Measurements from ENCODE around the gene ALKBH3. TPM values are rescaled to one million over a fixed set of nuclear protein-coding genes. Genes with fewer than 3 reads are reported as not detected.

Gene ALKBH3
- total and polyA plus RNA-seq, 2 donors (not counting 3 experiments of a cell fraction or from before 2014, with no cell fraction given), result 28.0 to 34.7 TPM

DNA sequence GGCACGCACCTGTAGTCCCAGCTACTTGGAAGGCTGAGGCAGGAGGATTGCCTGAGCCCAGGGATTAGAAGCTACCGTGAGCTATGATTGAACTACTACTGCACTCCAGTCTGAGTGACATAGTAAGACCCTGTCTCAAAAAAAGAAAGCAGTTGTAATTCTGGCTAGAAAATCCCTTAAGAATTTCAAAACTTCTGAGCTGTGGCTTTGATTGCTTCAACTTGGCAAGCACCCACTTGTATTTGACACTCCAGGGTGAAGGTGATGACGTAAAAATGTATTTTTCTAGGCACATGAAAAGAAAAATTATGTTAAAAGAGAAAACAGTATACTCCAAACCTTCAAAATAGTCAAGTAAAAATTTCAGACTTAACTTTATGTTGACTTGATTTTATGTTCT, 23.6 kb upstream of the ALKBH3 start:
- no peak for DNase-seq (ENCODE audit: low read depth, low spot score)
- H3K79me2 ChIP-seq (ENCODE audit: control insufficient read depth, insufficient read depth, low read length), result no peaks in the 10 kb centered on the region
- dilution Hi-C loops (cut with MboI; ENCODE audit: extremely low pct_ligation_motif_present, low sequenced_read_pairs), result no loop called here
- H3K27me3 ChIP-seq (ENCODE audit: control insufficient read depth in 2 of 2, insufficient read depth in 2 of 2, low read length in 2 of 2), result no peaks in the 10 kb centered on the region
- BruUV-seq (replicated peaks), result no TSS peak
- ChIA-PET CTCF (no interaction called here), POLR2A (no interaction called here)
- no peak overlapping the region for H3K27ac ChIP-seq (ENCODE audit: insufficient read depth, low read depth, low read length)
- FAIRE-seq, result no peak
- H3K9me3 ChIP-seq (replicated peaks; ENCODE audit: control insufficient read depth, insufficient read depth, low read length), result no peaks in the 10 kb centered on the region
- no peaks in the 10 kb centered on the region for H3K36me3 ChIP-seq (ENCODE audit: control insufficient read depth in 2 of 2, extremely low read depth in 1 of 2, insufficient read depth in 2 of 2, low read length in 2 of 2)
- no peaks in the 10 kb centered on the region for H3K9me1 ChIP-seq (replicated peaks; ENCODE audit: control insufficient read depth, extremely low read depth, insufficient read depth, low read length)
- H4K20me1 ChIP-seq (replicated peaks; ENCODE audit: control insufficient read depth, extremely low read depth, insufficient read depth, low read length), result no peaks in the 10 kb centered on the region
- no peak overlapping the region for H2AFZ ChIP-seq (ENCODE audit: low read depth, low read length)
- TF ChIP-seq POLR2A (IDR thresholded peaks at IDR 0.05; ENCODE audit: low read depth, low read length) (no peak), FOS (IDR thresholded peaks at IDR 0.05; ENCODE audit: borderline replicate concordance, insufficient read depth, low read length) (no peak), POLR2AphosphoS5 (IDR thresholded peaks at IDR 0.05; ENCODE audit: insufficient read depth, low read depth, low read length) (no peak), GATA2 (IDR thresholded peaks at IDR 0.05; ENCODE audit: insufficient read depth, insufficient read length, low read depth, low read length) (no peak), MAX (IDR thresholded peaks at IDR 0.05; ENCODE audit: insufficient read depth, insufficient read length) (no peak), JUN (IDR thresholded peaks at IDR 0.05; ENCODE audit: borderline replicate concordance, insufficient read depth, insufficient read length, low read depth) (no peak), EZH2 (IDR thresholded peaks at IDR 0.05; ENCODE audit: borderline replicate concordance, low read depth, low read length, severe bottlenecking) (no peak)
- TF ChIP-seq, protein P1, sequence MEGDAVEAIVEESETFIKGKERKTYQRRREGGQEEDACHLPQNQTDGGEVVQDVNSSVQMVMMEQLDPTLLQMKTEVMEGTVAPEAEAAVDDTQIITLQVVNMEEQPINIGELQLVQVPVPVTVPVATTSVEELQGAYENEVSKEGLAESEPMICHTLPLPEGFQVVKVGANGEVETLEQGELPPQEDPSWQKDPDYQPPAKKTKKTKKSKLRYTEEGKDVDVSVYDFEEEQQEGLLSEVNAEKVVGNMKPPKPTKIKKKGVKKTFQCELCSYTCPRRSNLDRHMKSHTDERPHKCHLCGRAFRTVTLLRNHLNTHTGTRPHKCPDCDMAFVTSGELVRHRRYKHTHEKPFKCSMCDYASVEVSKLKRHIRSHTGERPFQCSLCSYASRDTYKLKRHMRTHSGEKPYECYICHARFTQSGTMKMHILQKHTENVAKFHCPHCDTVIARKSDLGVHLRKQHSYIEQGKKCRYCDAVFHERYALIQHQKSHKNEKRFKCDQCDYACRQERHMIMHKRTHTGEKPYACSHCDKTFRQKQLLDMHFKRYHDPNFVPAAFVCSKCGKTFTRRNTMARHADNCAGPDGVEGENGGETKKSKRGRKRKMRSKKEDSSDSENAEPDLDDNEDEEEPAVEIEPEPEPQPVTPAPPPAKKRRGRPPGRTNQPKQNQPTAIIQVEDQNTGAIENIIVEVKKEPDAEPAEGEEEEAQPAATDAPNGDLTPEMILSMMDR (IDR thresholded peaks at IDR 0.05; ENCODE audit: extremely low read depth in 1 of 2, insufficient read depth in 1 of 2, low read depth in 1 of 2, low read length in 2 of 2), result no peak
- H3K4me3 ChIP-seq (replicated peaks in 1 of 3; ENCODE audit: insufficient read depth in 1 of 3, low read depth in 1 of 3, low read length in 3 of 3), result no peak overlapping the region
- no peaks in the 10 kb centered on the region for H3K4me1 ChIP-seq (ENCODE audit: control insufficient read depth, extremely low read depth, insufficient read depth, low read length)
- H3K4me2 ChIP-seq (ENCODE audit: insufficient read depth, low read length), result no peak overlapping the region
- intact Hi-C loops (cut with micrococcal nuclease), result loop anchor here (10.0 kb wide), 1 partner anchor 172 kb away; the partner anchor contains the start of gene HSD17B12
- H3K9ac ChIP-seq (replicated peaks; ENCODE audit: extremely low read depth, insufficient read depth, low read length), result no peak overlapping the region

Measured in endothelial cell of umbilical vein (primary cell).